ACC112 (cell line): Measurements from ENCODE around the gene TOMM40L.
"Not testable (repeated sequence)": the region's sequence is repeated elsewhere in the genome, so short reads cannot be mapped to it uniquely, and the experiment has no call there.

ENCODE experiments used
- H2AFZ ChIP-seq: fragments of 200-600 bp; sonication (generic); one replicate; pipeline ENCODE4 v1.6.0; 2017; ENCODE audit warnings: antibody characterized with exemption, low read length; ENCODE audit not compliant: unreplicated experiment
- H3K27ac ChIP-seq: fragments of 200-600 bp; sonication (generic); 2 replicates; pipeline ENCODE4 v1.5.1; 2014; ENCODE audit warnings: low read depth, mild to moderate bottlenecking, antibody characterized with exemption, low read length, moderate library complexity
- H3K27me3 ChIP-seq: fragments of 200-600 bp; sonication (generic); 2 replicates; pipeline ENCODE4 v1.6.1; 2014; ENCODE audit warnings: mild to moderate bottlenecking, antibody characterized with exemption, low read length, moderate library complexity, mixed read lengths; ENCODE audit not compliant: insufficient read depth
- H3K36me3 ChIP-seq: fragments of 200-600 bp; sonication (generic); 2 replicates; pipeline ENCODE4 v1.6.1; 2016; ENCODE audit warnings: mild to moderate bottlenecking, antibody characterized with exemption, low read length, moderate library complexity, mixed read lengths; ENCODE audit not compliant: insufficient read depth
- H3K4me1 ChIP-seq: fragments of 200-600 bp; sonication (generic); one replicate; pipeline ENCODE4 v1.6.1; 2016; ENCODE audit warnings: low read length, mixed read lengths; ENCODE audit not compliant: insufficient read depth, unreplicated experiment, control insufficient read depth
- H3K4me3 ChIP-seq: fragments of 200-600 bp; sonication (generic); 2 replicates; pipeline ENCODE4 v1.5.1; 2014; ENCODE audit warnings: mild to moderate bottlenecking, low read depth, low read length
- H3K79me2 ChIP-seq: fragments of 200-600 bp; sonication (generic); one replicate; pipeline ENCODE4 v1.6.0; 2016; ENCODE audit warnings: low read length; ENCODE audit not compliant: control insufficient read depth, unreplicated experiment, insufficient read depth

TOMM40L gene

DNA sequence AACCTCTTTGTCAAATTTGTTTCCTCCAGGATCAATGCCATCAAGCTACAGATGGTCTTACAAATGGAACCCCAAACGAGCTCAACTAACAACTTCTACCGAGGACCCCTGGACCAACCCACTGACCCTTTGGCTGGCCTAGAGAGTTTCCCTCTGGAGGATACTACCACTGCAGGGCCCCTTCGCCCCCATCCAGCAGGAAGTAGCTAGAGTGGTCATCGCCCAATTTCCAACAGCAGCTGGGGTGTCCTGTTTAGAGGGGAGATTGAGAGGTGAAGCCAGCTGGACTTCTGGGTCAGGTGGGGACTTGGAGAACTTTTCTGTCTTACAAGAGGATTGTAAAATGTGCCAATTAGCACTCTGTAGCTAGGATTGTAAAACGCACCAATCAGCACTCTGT is 31.2 kb downstream of the TOMM40L start:
- not testable (repeated sequence) for H3K4me3 ChIP-seq, H3K79me2 ChIP-seq, H3K36me3 ChIP-seq, H3K27ac ChIP-seq, H2AFZ ChIP-seq
- Histone ChIP-seq H3K4me1 (peaks cover 13% of the 10 kb centered on the region), H3K27me3 (peaks cover 50% of the 10 kb centered on the region)

DNA sequence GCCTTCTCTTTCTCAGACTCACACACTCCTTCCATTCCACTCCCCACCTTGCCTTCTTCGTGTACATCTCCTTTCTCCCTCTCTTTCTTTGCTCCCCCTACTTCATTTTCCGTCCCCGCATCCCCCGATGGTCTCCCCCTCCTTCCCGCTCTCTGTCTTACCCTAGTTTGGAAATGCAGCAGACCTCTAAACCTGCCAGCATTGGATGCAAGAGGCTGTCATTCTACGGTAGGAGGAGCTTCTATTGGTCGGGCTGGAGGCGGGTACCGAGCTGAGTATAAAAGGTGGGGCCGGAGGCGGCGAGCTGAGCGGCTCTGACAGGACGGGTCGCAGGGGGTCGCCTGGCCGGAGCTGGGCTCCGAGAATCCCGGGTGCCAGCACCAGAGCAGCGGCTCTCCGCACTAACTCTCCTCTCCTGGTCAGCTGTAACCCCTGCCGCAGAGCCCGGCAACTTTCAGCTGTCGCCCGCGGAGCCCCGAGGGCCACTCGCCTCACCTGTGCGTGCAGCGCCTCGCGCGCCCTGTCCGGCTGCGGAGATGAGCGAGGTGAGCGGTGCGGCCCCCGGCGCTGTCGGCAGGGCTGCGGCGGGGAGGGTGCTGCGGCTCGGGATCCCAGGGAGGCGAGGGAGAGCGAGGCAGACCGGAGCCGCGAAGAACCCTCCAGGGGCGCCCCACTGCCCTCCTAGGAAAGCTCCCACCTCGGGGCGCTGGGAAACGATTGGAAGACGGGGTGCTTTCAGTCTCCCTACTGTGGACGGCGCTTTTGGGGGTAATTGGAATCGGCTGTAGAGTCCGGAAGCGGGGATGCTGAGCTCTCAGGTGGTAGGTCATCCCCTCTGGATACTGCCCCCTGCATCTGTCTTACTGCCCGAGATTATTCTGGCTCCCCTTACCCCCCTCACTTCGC is 32.8 kb downstream of the TOMM40L start, which contains the start of gene PCP4L1:
Gene PCP4L1, plus strand, starts transcription at position 307 of the 906 bp plus-strand sequence. Its CDS starts 230 bp downstream, at position 537.
- no peaks in the 10 kb centered on the region for H3K36me3 ChIP-seq
- no peaks in the 10 kb centered on the region for H3K79me2 ChIP-seq
- H3K4me3 ChIP-seq = peak within 1 kb of the TSS; percentile 70
- peaks cover 50% of the 10 kb centered on the region for H3K27me3 ChIP-seq
- peak within 1 kb of the TSS; percentile 64 for H2AFZ ChIP-seq
- peaks cover 13% of the 10 kb centered on the region for H3K4me1 ChIP-seq
- no peak within 1 kb of the TSS for H3K27ac ChIP-seq

DNA sequence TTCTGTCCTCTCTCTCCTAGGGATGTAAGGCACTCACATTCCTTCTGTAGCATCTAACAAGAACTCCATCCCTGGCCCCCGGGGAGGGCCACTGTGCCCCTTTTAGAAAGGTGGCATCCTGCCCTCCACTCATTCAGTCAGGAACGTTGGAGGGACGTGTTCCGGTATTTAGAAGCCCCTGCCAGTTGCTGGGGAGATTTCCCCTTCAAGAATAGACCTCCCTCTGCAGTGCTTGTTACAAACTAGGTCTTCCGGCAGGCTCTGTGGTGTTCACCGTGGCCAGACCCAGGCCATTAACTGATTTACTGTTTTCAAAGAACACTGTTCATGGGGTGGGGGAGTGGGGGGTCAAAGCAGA is 33.5 kb downstream of the TOMM40L start:
- H3K4me1 ChIP-seq = peaks cover 13% of the 10 kb centered on the region
- no peak overlapping the region for H2AFZ ChIP-seq
- no peaks in the 10 kb centered on the region for H3K79me2 ChIP-seq
- peak overlapping the region; percentile 70 for H3K4me3 ChIP-seq
- H3K27ac ChIP-seq = no peak overlapping the region
- peaks cover 50% of the 10 kb centered on the region for H3K27me3 ChIP-seq
- H3K36me3 ChIP-seq = no peaks in the 10 kb centered on the region

GRCh38 chr1:161259765-161260164 is 33.9 kb downstream of the TOMM40L start:
- Histone ChIP-seq H3K27me3 (peaks cover 50% of the 10 kb centered on the region), H3K79me2 (no peaks in the 10 kb centered on the region), H3K27ac (no peak overlapping the region), H2AFZ (no peak overlapping the region), H3K4me3 (no peak overlapping the region), H3K4me1 (peaks cover 13% of the 10 kb centered on the region), H3K36me3 (no peaks in the 10 kb centered on the region)

GRCh38 chr1:161260376-161261260 is 34.8 kb downstream of the TOMM40L start:
- Histone ChIP-seq H3K27me3 (peaks cover 50% of the 10 kb centered on the region), H3K36me3 (no peaks in the 10 kb centered on the region), H3K79me2 (no peaks in the 10 kb centered on the region), H3K4me1 (peaks cover 13% of the 10 kb centered on the region), H3K4me3 (no peak overlapping the region), H3K27ac (no peak overlapping the region), H2AFZ (no peak overlapping the region)

- no peaks in the 10 kb centered on the region for H3K79me2 ChIP-seq
- H3K4me1 ChIP-seq = peaks cover 18% of the 10 kb centered on the region
- H3K36me3 ChIP-seq = no peaks in the 10 kb centered on the region
- H3K4me3 ChIP-seq = no peak overlapping the region
- H3K27me3 ChIP-seq = peaks cover 50% of the 10 kb centered on the region
- no peak overlapping the region for H2AFZ ChIP-seq
- no peak overlapping the region for H3K27ac ChIP-seq
Observed at GRCh38 chr1:161261261-161262235, 35.7 kb downstream of the TOMM40L start.

- H3K4me3 ChIP-seq = no peak overlapping the region
- H3K4me1 ChIP-seq = peaks cover 14% of the 10 kb centered on the region
- H3K36me3 ChIP-seq = no peaks in the 10 kb centered on the region
- H2AFZ ChIP-seq = no peak overlapping the region
- H3K27ac ChIP-seq = no peak overlapping the region
- peaks cover 17% of the 10 kb centered on the region for H3K27me3 ChIP-seq
- H3K79me2 ChIP-seq = no peaks in the 10 kb centered on the region
Observed at GRCh38 chr1:161265305-161265704, 39.4 kb downstream of the TOMM40L start.

DNA sequence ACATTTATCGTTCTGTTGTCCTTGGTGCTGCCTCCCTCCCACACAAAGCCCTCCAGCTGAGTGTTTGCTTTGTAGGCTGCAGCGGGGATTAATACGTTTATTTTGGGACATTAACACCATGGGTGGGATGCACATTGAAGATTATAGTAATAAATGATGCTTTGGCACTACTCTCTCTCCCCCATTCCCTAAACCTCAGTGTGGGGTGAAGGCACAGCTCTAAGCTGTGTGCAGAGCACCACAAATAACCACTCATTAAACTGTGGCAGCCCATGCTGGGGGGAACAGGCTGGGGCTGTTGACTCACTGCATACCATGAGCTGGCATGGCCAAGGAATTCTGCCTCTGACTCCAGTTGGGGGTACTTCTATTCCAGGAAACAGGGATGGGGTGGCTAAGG is 40.3 kb downstream of the TOMM40L start:
- Histone ChIP-seq H3K36me3 (no peaks in the 10 kb centered on the region), H3K79me2 (no peaks in the 10 kb centered on the region), H3K27ac (no peak overlapping the region), H3K27me3 (peaks cover 8% of the 10 kb centered on the region), H3K4me3 (no peak overlapping the region), H3K4me1 (peaks cover 7% of the 10 kb centered on the region), H2AFZ (no peak overlapping the region)

- Histone ChIP-seq H3K27ac (no peak overlapping the region), H3K36me3 (no peaks in the 10 kb centered on the region), H3K4me3 (no peak overlapping the region), H2AFZ (no peak overlapping the region), H3K79me2 (no peaks in the 10 kb centered on the region), H3K27me3 (peaks cover 1% of the 10 kb centered on the region), H3K4me1 (peaks cover 6% of the 10 kb centered on the region)
Observed at GRCh38 chr1:161266836-161267235, 41.0 kb downstream of the TOMM40L start.

GRCh38 chr1:161267321-161267720 is 41.5 kb downstream of the TOMM40L start:
- H3K4me3 ChIP-seq = no peak overlapping the region
- H2AFZ ChIP-seq = no peak overlapping the region
- H3K4me1 ChIP-seq = peaks cover 6% of the 10 kb centered on the region
- H3K27me3 ChIP-seq = no peaks in the 10 kb centered on the region; the same call in 1 of the 2 replicates
- H3K79me2 ChIP-seq = no peaks in the 10 kb centered on the region
- no peak overlapping the region for H3K27ac ChIP-seq
- H3K36me3 ChIP-seq = no peaks in the 10 kb centered on the region
